Neural progenitor cell (in vitro differentiated cells): Measurements from ENCODE around the gene TMEM145.

Experiments used
- EZH2 ChIP-seq: fragments of 200-600 bp; sonication (generic); IDR thresholded peaks from 2 replicates; pipeline ENCODE4 v1.6.1; 2017; ENCODE audit warnings: antibody characterized with exemption, mild to moderate bottlenecking, moderate library complexity
- EZH2phosphoT487 ChIP-seq: fragments of 200-600 bp; sonication (generic); IDR thresholded peaks from 2 replicates; pipeline ENCODE4 v1.6.1; 2017; ENCODE audit warnings: antibody characterized with exemption
- TF ChIP-seq, protein P1 (sequence below): fragments of 200-600 bp; sonication (generic); IDR thresholded peaks from 2 replicates; pipeline ENCODE4 v1.5.1; 2017; ENCODE audit warnings: antibody characterized with exemption, mild to moderate bottlenecking

DNA sequence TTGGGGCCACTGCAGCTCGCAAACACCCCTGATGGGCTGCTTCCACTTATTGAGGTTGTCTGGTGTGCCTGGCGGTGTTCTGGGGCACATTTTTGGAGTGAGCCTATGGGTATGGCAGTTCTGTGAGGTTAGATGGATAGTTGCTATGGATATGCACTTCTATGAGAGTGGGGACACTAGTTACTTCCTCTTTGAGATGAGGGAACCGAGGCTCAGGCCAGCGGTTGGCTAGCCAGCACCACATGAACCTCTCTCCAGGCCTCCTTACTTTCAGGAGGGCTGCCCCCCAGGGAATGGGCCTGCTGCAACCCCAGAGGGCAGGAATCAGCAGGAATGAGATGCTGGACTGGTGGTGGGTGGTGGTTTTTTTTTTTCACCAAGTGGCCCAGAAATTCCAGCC, 24.7 kb upstream of the TMEM145 start:
- no peak for TF ChIP-seq EZH2
- TF ChIP-seq, protein P1, sequence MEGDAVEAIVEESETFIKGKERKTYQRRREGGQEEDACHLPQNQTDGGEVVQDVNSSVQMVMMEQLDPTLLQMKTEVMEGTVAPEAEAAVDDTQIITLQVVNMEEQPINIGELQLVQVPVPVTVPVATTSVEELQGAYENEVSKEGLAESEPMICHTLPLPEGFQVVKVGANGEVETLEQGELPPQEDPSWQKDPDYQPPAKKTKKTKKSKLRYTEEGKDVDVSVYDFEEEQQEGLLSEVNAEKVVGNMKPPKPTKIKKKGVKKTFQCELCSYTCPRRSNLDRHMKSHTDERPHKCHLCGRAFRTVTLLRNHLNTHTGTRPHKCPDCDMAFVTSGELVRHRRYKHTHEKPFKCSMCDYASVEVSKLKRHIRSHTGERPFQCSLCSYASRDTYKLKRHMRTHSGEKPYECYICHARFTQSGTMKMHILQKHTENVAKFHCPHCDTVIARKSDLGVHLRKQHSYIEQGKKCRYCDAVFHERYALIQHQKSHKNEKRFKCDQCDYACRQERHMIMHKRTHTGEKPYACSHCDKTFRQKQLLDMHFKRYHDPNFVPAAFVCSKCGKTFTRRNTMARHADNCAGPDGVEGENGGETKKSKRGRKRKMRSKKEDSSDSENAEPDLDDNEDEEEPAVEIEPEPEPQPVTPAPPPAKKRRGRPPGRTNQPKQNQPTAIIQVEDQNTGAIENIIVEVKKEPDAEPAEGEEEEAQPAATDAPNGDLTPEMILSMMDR, result no peak
- TF ChIP-seq EZH2phosphoT487, result no peak
